Right renal pelvis (tissue), 4 donors: Measurements from ENCODE around the gene SMCO2. TPM values are rescaled to one million over a fixed set of nuclear protein-coding genes. Genes with fewer than 3 reads are reported as not detected.
A peak's percentile ranks its signal among the peaks of the same experiment; 100 is the strongest.
"Not testable (repeated sequence)": the region's sequence is repeated elsewhere in the genome, so short reads cannot be mapped to it uniquely, and the experiment has no call there.

ENCODE experiments used
- DNase-seq, 4 donors: peaks; one replicate each; pipeline ENCODE4 v3.0.0-alpha.2; 2013; ENCODE audit warnings: low read depth in 4 of 4, low spot score in 3 of 4, missing footprints in 1 of 4
- polyA plus RNA-seq, 4 donors: library from polyadenylated mRNA; unstranded; fragments of 120-200 nt; gene quantifications; one replicate each; pipeline ENCODE4 v1.2.1, GENCODE V29; 2013; ENCODE audit not compliant: insufficient read length in 4 of 4

Gene SMCO2
- polyA plus RNA-seq, 4 donors: 0.36 to 0.77 (median 0.38) TPM; not detected in 1

- DNase-seq: peak; percentile 96 to 98 (median 97)
Measured at GRCh38 chr12:27523642-27524493, 77.3 kb downstream of the SMCO2 start, which contains the start of gene PPFIBP1. Gene PPFIBP1 (plus strand): TSS chr12:27524206. CDS start chr12:27633397, 109,191 bp downstream.

- DNase-seq: no peak
Measured at GRCh38 chr12:27524494-27524835, 77.9 kb downstream of the SMCO2 start.

GRCh38 chr12:27524839-27525753 is 78.6 kb downstream of the SMCO2 start:
- peak in 1 of 4 donors; percentile 25 for DNase-seq

GRCh38 chr12:27527512-27527911 is 81.0 kb downstream of the SMCO2 start:
- DNase-seq: no peak

GRCh38 chr12:27528788-27529187 is 82.3 kb downstream of the SMCO2 start:
- DNase-seq: no peak

- no peak for DNase-seq
Measured at GRCh38 chr12:27530157-27530922, 83.8 kb downstream of the SMCO2 start.

- DNase-seq: no peak
Measured at GRCh38 chr12:27531896-27532295, 85.4 kb downstream of the SMCO2 start.

- DNase-seq: no peak
Measured at GRCh38 chr12:27534060-27534764, 87.7 kb downstream of the SMCO2 start.

- no peak for DNase-seq
Measured at GRCh38 chr12:27534765-27535161, 88.2 kb downstream of the SMCO2 start.

GRCh38 chr12:27535318-27535717 is 88.8 kb downstream of the SMCO2 start:
- no peak for DNase-seq

- DNase-seq: no peak
Measured at GRCh38 chr12:27537855-27538675, 91.5 kb downstream of the SMCO2 start.

GRCh38 chr12:27539191-27539631 is 92.7 kb downstream of the SMCO2 start:
- no peak for DNase-seq

- DNase-seq: no peak
Measured at GRCh38 chr12:27541031-27541719, 94.6 kb downstream of the SMCO2 start.

GRCh38 chr12:27542628-27543027 is 96.1 kb downstream of the SMCO2 start:
- no peak for DNase-seq

- not testable (repeated sequence) for DNase-seq
Measured at GRCh38 chr12:27544858-27545257, 98.3 kb downstream of the SMCO2 start.

- no peak for DNase-seq
Measured at GRCh38 chr12:27545665-27546064, 99.1 kb downstream of the SMCO2 start.

GRCh38 chr12:27547592-27547991 is 101.1 kb downstream of the SMCO2 start:
- DNase-seq: no peak
